ENCODE measurements around the gene TNS1. TPM values are rescaled to one million over a fixed set of nuclear protein-coding genes. Genes with fewer than 3 reads are reported as not detected.

Gene TNS1
- total and polyA plus RNA-seq, 2 experiments from 2014 or later: 16.2 to 27.6 TPM

DNA sequence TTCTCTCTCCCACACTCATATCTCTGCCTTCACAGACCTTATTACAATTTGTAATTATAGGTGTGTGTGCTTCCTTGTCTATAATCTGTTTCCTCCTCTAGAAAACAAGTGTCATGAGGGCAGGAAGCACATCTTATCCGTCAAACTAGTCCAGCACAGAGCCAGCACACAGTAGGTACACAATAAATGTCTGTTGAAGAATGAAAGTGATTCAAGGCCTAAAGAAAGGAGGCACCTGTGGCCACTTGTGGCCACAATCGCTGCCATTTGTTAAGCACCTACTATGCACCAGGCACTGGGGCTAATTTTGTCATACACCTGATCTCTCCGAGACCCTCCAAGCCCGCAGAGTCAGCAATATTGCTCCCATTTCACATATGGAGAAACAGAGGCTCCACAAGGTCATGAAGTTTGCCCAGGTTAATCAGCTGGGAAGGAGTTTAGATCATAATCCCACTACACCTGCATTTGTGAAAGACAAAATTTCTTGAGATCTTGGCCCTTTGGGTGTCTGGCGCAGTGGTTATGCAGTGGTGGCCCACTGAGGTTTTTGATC, 78.4 kb downstream of the TNS1 start:
- Histone ChIP-seq H3K4me3 (no peak overlapping the region), H3K4me1 (ENCODE audit: insufficient read depth) (peaks cover 70% of the 10 kb centered on the region), H3K9me3 (ENCODE audit: low read depth) (no peaks in the 10 kb centered on the region), H3K4me2 (no peak overlapping the region), H3K27me3 (no peaks in the 10 kb centered on the region), H2AFZ (no peak overlapping the region), H3K36me3 (replicated peaks; ENCODE audit: insufficient read depth, low read depth) (no peaks in the 10 kb centered on the region), H3K27ac (peak overlapping the region; percentile 2), H3K9me2 (replicated peaks; ENCODE audit: insufficient read depth) (no peaks in the 10 kb centered on the region), H3K79me2 (peaks cover 69% of the 10 kb centered on the region), H4K20me1 (ENCODE audit: insufficient read depth, poor library complexity, severe bottlenecking) (peaks cover 13% of the 10 kb centered on the region)
- DNase-seq (ENCODE audit: low spot score): no peak
- WGBS (ENCODE audit: low lambda C conversion rate, missing lambda C conversion rate): 77% methylated on average over 5 of the region's 5 CpGs
- TF ChIP-seq EZH2phosphoT487 (IDR thresholded peaks at IDR 0.05; ENCODE audit: low read depth, severe bottlenecking, unreplicated experiment): no peak
- TF ChIP-seq, protein P1, sequence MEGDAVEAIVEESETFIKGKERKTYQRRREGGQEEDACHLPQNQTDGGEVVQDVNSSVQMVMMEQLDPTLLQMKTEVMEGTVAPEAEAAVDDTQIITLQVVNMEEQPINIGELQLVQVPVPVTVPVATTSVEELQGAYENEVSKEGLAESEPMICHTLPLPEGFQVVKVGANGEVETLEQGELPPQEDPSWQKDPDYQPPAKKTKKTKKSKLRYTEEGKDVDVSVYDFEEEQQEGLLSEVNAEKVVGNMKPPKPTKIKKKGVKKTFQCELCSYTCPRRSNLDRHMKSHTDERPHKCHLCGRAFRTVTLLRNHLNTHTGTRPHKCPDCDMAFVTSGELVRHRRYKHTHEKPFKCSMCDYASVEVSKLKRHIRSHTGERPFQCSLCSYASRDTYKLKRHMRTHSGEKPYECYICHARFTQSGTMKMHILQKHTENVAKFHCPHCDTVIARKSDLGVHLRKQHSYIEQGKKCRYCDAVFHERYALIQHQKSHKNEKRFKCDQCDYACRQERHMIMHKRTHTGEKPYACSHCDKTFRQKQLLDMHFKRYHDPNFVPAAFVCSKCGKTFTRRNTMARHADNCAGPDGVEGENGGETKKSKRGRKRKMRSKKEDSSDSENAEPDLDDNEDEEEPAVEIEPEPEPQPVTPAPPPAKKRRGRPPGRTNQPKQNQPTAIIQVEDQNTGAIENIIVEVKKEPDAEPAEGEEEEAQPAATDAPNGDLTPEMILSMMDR (IDR thresholded peaks at IDR 0.05; ENCODE audit: poor library complexity): no peak
- no peak for TF ChIP-seq EZH2 (IDR thresholded peaks at IDR 0.05; ENCODE audit: borderline replicate concordance)

DNA sequence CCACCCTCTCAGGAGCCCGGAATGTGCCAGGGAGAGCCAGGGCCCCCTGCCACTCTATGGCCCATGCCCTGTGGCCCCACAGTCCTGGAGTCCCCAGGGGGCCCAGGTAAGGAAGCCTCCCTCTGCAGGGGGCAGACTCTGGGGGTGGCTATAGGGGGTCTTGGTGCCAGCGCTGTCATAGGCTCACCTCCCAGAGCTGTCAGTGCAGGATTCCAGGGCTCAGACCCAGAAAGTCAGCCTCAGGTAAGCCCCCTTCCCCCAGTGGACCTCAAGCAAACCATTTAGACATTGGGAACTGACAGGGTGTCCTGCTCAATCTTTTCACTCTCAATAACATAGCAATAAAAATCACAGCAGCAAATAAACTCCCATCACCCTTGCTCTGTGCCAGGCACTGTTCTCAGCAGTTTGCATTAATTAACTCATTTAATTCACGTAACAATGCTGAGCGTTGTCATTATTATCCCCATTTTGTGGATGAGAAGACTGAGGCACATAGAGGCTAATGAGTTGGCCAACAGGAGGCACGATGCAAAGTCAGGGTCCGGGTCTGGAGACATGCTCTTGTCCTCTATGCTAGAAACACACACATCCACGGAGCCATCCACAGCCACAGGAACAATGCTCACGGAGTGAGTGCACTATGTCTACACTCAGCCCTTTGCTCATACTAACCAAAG, 79.6 kb downstream of the TNS1 start:
- WGBS (ENCODE audit: low lambda C conversion rate, missing lambda C conversion rate): 92% methylated on average over 8 of the region's 8 CpGs
- no peaks in the 10 kb centered on the region for H3K36me3 ChIP-seq (replicated peaks; ENCODE audit: insufficient read depth, low read depth)
- H3K4me1 ChIP-seq (ENCODE audit: insufficient read depth): peaks cover 69% of the 10 kb centered on the region
- peaks cover 8% of the 10 kb centered on the region for H4K20me1 ChIP-seq (ENCODE audit: insufficient read depth, poor library complexity, severe bottlenecking)
- H3K9me2 ChIP-seq (replicated peaks; ENCODE audit: insufficient read depth): no peaks in the 10 kb centered on the region
- H2AFZ ChIP-seq: no peak overlapping the region
- no peaks in the 10 kb centered on the region for H3K27me3 ChIP-seq
- peaks cover 58% of the 10 kb centered on the region for H3K79me2 ChIP-seq
- TF ChIP-seq, protein P1 (IDR thresholded peaks at IDR 0.05; ENCODE audit: poor library complexity): no peak
- TF ChIP-seq EZH2phosphoT487 (IDR thresholded peaks at IDR 0.05; ENCODE audit: low read depth, severe bottlenecking, unreplicated experiment) (no peak), EZH2 (IDR thresholded peaks at IDR 0.05; ENCODE audit: borderline replicate concordance) (no peak)
- H3K4me3 ChIP-seq: no peak overlapping the region
- H3K9me3 ChIP-seq (ENCODE audit: low read depth): no peaks in the 10 kb centered on the region
- H3K4me2 ChIP-seq: peak overlapping the region; percentile 12
- H3K27ac ChIP-seq: no peak overlapping the region
- DNase-seq (ENCODE audit: low spot score): no peak

DNA sequence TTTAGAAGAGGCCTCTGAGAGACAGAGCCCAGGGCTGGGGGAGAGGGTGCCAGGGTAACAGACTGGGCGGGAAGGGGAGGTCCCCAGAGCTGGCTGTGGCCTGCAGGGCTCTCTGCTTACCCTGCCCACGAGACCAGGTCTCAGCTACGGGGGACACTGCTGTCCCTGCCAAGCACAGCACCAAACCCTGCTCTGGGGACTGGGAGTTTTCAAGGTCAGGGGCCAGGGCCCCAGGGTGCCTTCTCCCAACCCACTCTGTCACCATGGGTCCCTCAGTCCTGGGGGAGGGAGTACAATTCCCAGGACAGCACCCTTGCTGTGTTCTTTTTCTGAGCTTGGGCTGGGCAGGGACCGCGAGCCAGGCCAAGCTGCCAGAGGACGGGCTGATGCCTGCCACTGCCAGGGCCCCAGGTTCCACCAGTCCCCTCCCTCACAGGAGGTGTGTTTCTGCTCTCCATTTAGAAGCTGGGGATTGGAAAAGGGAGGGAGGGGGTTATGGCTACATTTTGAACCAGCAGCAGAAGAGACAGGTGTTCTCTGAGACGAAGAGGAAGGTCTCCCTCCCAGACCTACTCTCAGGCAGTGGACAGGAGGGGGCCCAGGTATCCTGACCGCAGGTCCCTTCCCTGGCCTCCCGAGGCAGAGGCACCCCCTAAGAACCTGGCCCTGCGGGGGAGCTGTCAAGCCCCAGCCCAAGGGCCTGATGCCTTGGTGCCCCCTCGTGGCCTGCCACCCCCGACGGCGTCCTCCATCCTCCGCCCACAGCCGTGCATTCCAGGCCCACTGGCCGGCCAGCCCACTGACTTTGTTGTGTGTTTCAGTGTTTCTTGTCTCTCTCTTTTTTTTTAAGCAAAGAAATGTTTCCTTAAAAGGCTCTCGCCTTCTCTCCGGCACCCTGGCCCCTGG, 80.4 kb downstream of the TNS1 start:
- Histone ChIP-seq H3K4me3 (no peak overlapping the region), H3K9me2 (replicated peaks; ENCODE audit: insufficient read depth) (no peaks in the 10 kb centered on the region), H3K36me3 (replicated peaks; ENCODE audit: insufficient read depth, low read depth) (no peaks in the 10 kb centered on the region), H3K27ac (peak overlapping the region; percentile 2), H3K27me3 (no peaks in the 10 kb centered on the region), H3K79me2 (peaks cover 50% of the 10 kb centered on the region), H3K9me3 (ENCODE audit: low read depth) (no peaks in the 10 kb centered on the region), H2AFZ (no peak overlapping the region), H4K20me1 (ENCODE audit: insufficient read depth, poor library complexity, severe bottlenecking) (peaks cover 8% of the 10 kb centered on the region), H3K4me2 (peak overlapping the region; percentile 12), H3K4me1 (ENCODE audit: insufficient read depth) (peaks cover 65% of the 10 kb centered on the region)
- no peak for DNase-seq (ENCODE audit: low spot score)
- no peak for TF ChIP-seq EZH2 (IDR thresholded peaks at IDR 0.05; ENCODE audit: borderline replicate concordance)
- TF ChIP-seq, protein P1 (IDR thresholded peaks at IDR 0.05; ENCODE audit: poor library complexity): peak; percentile 7
- 69% methylated on average over 18 of the region's 19 CpGs for WGBS (ENCODE audit: low lambda C conversion rate, missing lambda C conversion rate)

All from hepatocyte (in vitro differentiated cells).